SK-N-SH (cell line): Measurements from ENCODE around the gene PTBP2. TPM values are rescaled to one million over a fixed set of nuclear protein-coding genes. Genes with fewer than 3 reads are reported as not detected.

Experiments used
- CTCF ChIA-PET: fragments of 300-600, 350-600 bp; formaldehyde crosslinking; extraction: SDS; loops from one replicate; lab custom pipeline; 2021; lab: Yijun Ruan, JAX
- POLR2A ChIA-PET: fragments of 350-600 bp; sonication (Branson Sonifier 250); formaldehyde crosslinking; extraction: SDS; loops from one replicate; lab custom pipeline; 2020; ENCODE audit warnings: antibody characterized with exemption, inconsistent platforms; lab: Yijun Ruan, JAX
- DNase-seq: peaks from one replicate; pipeline ENCODE4 v3.0.0; 2012
- H2AFZ ChIP-seq: fragments of 200-600 bp; sonication (generic); 2 replicates; pipeline ENCODE4 v1.8.1; 2016; ENCODE audit warnings: antibody characterized with exemption, mild to moderate bottlenecking, low read depth
- H3F3A ChIP-seq: fragments of 200-600 bp; sonication (generic); replicated peaks from 2 replicates; pipeline ENCODE3; 2016; ENCODE audit warnings: antibody characterized with exemption, mild to moderate bottlenecking; ENCODE audit not compliant: insufficient read depth
- H3K27ac ChIP-seq, 2 experiments: fragments of 200-500 bp in 1 of 2; fragments of 200-600 bp in 1 of 2; sonication (Bioruptor generic) in 1 of 2; sonication (generic), shearing (Covaris generic) in 1 of 2; 2 replicates each; pipeline versions ENCODE4 v1.5.1 to v1.6.1; 2014 to 2016; ENCODE audit warnings: low read depth in 2 of 2, inconsistent platforms in 1 of 2, low read length in 1 of 2, mild to moderate bottlenecking in 1 of 2, mixed read lengths in 1 of 2
- H3K27me3 ChIP-seq: fragments of 200-600 bp; sonication (generic), shearing (Covaris generic); 2 replicates; pipeline ENCODE4 v1.6.1; 2016; ENCODE audit warnings: mixed run types; ENCODE audit not compliant: insufficient read depth
- H3K36me3 ChIP-seq, 2 experiments: fragments of 200-500 bp in 1 of 2; fragments of 200-600 bp in 1 of 2; sonication (Bioruptor generic) in 1 of 2; sonication (generic) in 1 of 2; replicated peaks in 1 of 2; 2 replicates each; pipeline versions ENCODE3 to v1.5.1; 2014 to 2016; ENCODE audit warnings: low read length in 1 of 2, mild to moderate bottlenecking in 1 of 2; ENCODE audit not compliant: insufficient read depth in 2 of 2, control insufficient read depth in 1 of 2
- H3K4me1 ChIP-seq, 2 experiments: fragments of 200-500 bp in 1 of 2; fragments of 200-600 bp in 1 of 2; sonication (Bioruptor generic) in 1 of 2; sonication (generic), shearing (Covaris generic) in 1 of 2; 2 replicates each; pipeline versions ENCODE4 v1.5.1 to v1.6.1; 2014 to 2016; ENCODE audit warnings: low read depth in 1 of 2, low read length in 1 of 2, mixed run types in 1 of 2; ENCODE audit not compliant: insufficient read depth in 2 of 2, control insufficient read depth in 1 of 2
- H3K4me2 ChIP-seq: fragments of 200-600 bp; sonication (generic), shearing (Covaris generic); 2 replicates; pipeline ENCODE4 v1.6.1; 2017; ENCODE audit warnings: mixed run types
- H3K4me3 ChIP-seq, 2 experiments: fragments of 200-500 bp in 1 of 2; fragments of 200-600 bp in 1 of 2; sonication (Bioruptor generic) in 1 of 2; sonication (generic), shearing (Covaris generic) in 1 of 2; 2 replicates each; pipeline versions ENCODE4 v1.5.1 to v1.8.1; 2014 to 2016; ENCODE audit warnings: low read depth in 2 of 2, inconsistent platforms in 1 of 2, low read length in 1 of 2, mild to moderate bottlenecking in 1 of 2, mixed read lengths in 1 of 2, moderate library complexity in 1 of 2
- H3K79me2 ChIP-seq: fragments of 200-600 bp; sonication (generic); 2 replicates; pipeline ENCODE4 v1.8.1; 2017; ENCODE audit warnings: mild to moderate bottlenecking; ENCODE audit not compliant: insufficient read depth
- H3K9ac ChIP-seq: fragments of 200-600 bp; sonication (generic); 2 replicates; pipeline ENCODE4 v1.6.1; 2017; ENCODE audit warnings: mixed run types
- H3K9me2 ChIP-seq: fragments of 200-600 bp; sonication (generic); 2 replicates; pipeline ENCODE4 v1.6.1; 2017; ENCODE audit warnings: mixed run types
- H3K9me3 ChIP-seq: fragments of 200-600 bp; sonication (generic); 2 replicates; pipeline ENCODE4 v1.6.1; 2017; ENCODE audit warnings: mixed run types, mild to moderate bottlenecking, moderate library complexity
- H4K20me1 ChIP-seq: fragments of 200-600 bp; sonication (generic); 2 replicates; pipeline ENCODE4 v1.6.1; 2017; ENCODE audit warnings: mild to moderate bottlenecking, mixed run types; ENCODE audit not compliant: insufficient read depth
- CHD2 ChIP-seq: fragments of 150-350 bp; IDR thresholded peaks from 2 replicates; pipeline ENCODE4 v1.6.1; 2018; ENCODE audit warnings: low read length; ENCODE audit not compliant: partially characterized antibody
- CTCF ChIP-seq: fragments of 200-600 bp; sonication (generic); IDR thresholded peaks from 2 replicates; pipeline ENCODE4 v1.6.1; 2017; ENCODE audit warnings: antibody characterized with exemption, mild to moderate bottlenecking, moderate library complexity
- FOXJ3 ChIP-seq: sonication (generic); formaldehyde crosslinking; IDR thresholded peaks from 2 replicates; pipeline ENCODE4 v1.5.1; 2020; ENCODE audit warnings: mild to moderate bottlenecking, missing genetic modification reagents
- GABPA ChIP-seq: IDR thresholded peaks from 2 replicates; pipeline ENCODE4 v1.4.0; 2012; ENCODE audit warnings: low read depth, mild to moderate bottlenecking
- GATA2 ChIP-seq: sonication (generic); formaldehyde crosslinking; IDR thresholded peaks from 2 replicates; pipeline ENCODE4 v1.5.0; 2020; ENCODE audit warnings: mild to moderate bottlenecking, missing genetic modification reagents
- JUND ChIP-seq: IDR thresholded peaks from 2 replicates; pipeline ENCODE4 v1.4.0; 2012
- MEF2A ChIP-seq: IDR thresholded peaks from 2 replicates; pipeline ENCODE4 v1.4.0; 2012; ENCODE audit warnings: low read depth, borderline replicate concordance
- MXI1 ChIP-seq: IDR thresholded peaks from 2 replicates; pipeline ENCODE4 v1.6.1; 2012; ENCODE audit warnings: mild to moderate bottlenecking, low read depth, low read length, improper control_type of control experiment
- PBX3 ChIP-seq: IDR thresholded peaks from 2 replicates; pipeline ENCODE4; 2012
- REST ChIP-seq: IDR thresholded peaks from 2 replicates; pipeline ENCODE4 v1.6.1; 2012; ENCODE audit warnings: mild to moderate bottlenecking, low read depth, low read length, moderate library complexity
- TAF1 ChIP-seq: IDR thresholded peaks from 2 replicates; pipeline ENCODE4 v1.6.1; 2012; ENCODE audit warnings: low read depth, mild to moderate bottlenecking, low read length, moderate library complexity, borderline replicate concordance
- USF2 ChIP-seq: fragments of 150-350 bp; IDR thresholded peaks from 2 replicates; pipeline ENCODE4 v1.6.1; 2017; ENCODE audit warnings: antibody characterized with exemption, low read length, low read depth, borderline replicate concordance
- ZBTB33 ChIP-seq: IDR thresholded peaks from 2 replicates; pipeline ENCODE4 v1.4.0; 2012; ENCODE audit warnings: low read depth, borderline replicate concordance
- WGBS: methylation state at CpG from one replicate; pipeline ENCODE4 v1.1.6; 2017; ENCODE audit warnings: low lambda C conversion rate; 5-methylcytosine and 5-hydroxymethylcytosine counted together
- polyA plus RNA-seq, 3 experiments: library from polyadenylated mRNA; depleted of rRNA; stranded (reverse); fragments of >200 nt; gene quantifications; 2 replicates each; pipeline ENCODE4 v1.2.3, GENCODE V29; 2012

PTBP2 gene
- polyA plus RNA-seq, 1 of the 3 experiments (the other 2 are of a cell fraction) = 7.3 TPM

GRCh38 chr1:96843196-96843595 lies 121.6 kb downstream of the PTBP2 start:
- Histone ChIP-seq H3K4me2 (no peak overlapping the region), H3K9ac (no peak overlapping the region), H2AFZ (no peak overlapping the region), H3K9me3 (no peaks in the 10 kb centered on the region), H4K20me1 (no peaks in the 10 kb centered on the region), H3K4me3 (no peak overlapping the region), H3K9me2 (no peaks in the 10 kb centered on the region), H3K4me1 (peaks cover 0 to 2% of the 10 kb centered on the region in 2 experiments; a peak in 1 of 4 replicates), H3K27me3 (no peaks in the 10 kb centered on the region), H3F3A (no peaks in the 10 kb centered on the region), H3K79me2 (no peaks in the 10 kb centered on the region), H3K36me3 (no peaks in the 10 kb centered on the region), H3K27ac (no peak overlapping the region)
- CTCF ChIA-PET = no interaction called here
- DNase-seq = no peak
- POLR2A ChIA-PET = no interaction called here
- TF ChIP-seq TAF1 = no peak
- no peak for TF ChIP-seq GATA2 (CRISPR knock-in tag)
- TF ChIP-seq GABPA = no peak
- no peak for TF ChIP-seq PBX3
- TF ChIP-seq REST = no peak
- TF ChIP-seq JUND = no peak
- no peak for TF ChIP-seq USF2
- no peak for TF ChIP-seq MEF2A
- no peak for TF ChIP-seq FOXJ3 (CRISPR knock-in tag)
- no peak for TF ChIP-seq CHD2
- TF ChIP-seq MXI1 = no peak
- no peak for TF ChIP-seq ZBTB33
- no peak for TF ChIP-seq CTCF
- 61% methylated on average over 3 of the region's 3 CpGs for WGBS
